Stomach (tissue), 9 donors: ENCODE results near the gene NCOA1. TPM values are rescaled to one million over a fixed set of nuclear protein-coding genes. Genes with fewer than 3 reads are reported as not detected.
A peak's percentile ranks its signal among the peaks of the same experiment; 100 is the strongest.

Experiments used
- DNase-seq, 2 donors: peaks; one replicate each; pipeline versions ENCODE4 v3.0.0 to v3.0.0-alpha.2; 2013 to 2019
- H3K27ac ChIP-seq, 5 donors: fragments of 200-600 bp in 4 of 5; sonication (generic) in 4 of 5; one replicate each; pipeline ENCODE4 v1.5.1; 2013 to 2019; ENCODE audit warnings: mild to moderate bottlenecking in 1 of 5, moderate library complexity in 1 of 5
- H3K27me3 ChIP-seq, 3 donors: fragments of 200-600 bp; sonication (generic); one replicate each; pipeline ENCODE4 v1.5.1; 2017 to 2019; ENCODE audit warnings: mixed run types in 1 of 3
- H3K36me3 ChIP-seq, 4 donors: fragments of 200-600 bp; sonication (generic); 1 replicate in 3 of 4; 2 replicates in 1 of 4; pipeline ENCODE4 v1.5.1; 2016 to 2019
- H3K4me1 ChIP-seq, 4 donors: fragments of 200-600 bp; sonication (generic); one replicate each; pipeline ENCODE4 v1.5.1; 2016 to 2019
- H3K4me3 ChIP-seq, 4 donors: fragments of 200-600 bp; sonication (generic) in 3 of 4; one replicate each; pipeline ENCODE4 v1.5.1; 2016 to 2019; ENCODE audit warnings: mild to moderate bottlenecking in 1 of 4
- H3K9me3 ChIP-seq, 4 donors: fragments of 200-600 bp; sonication (generic); one replicate each; pipeline ENCODE4 v1.5.1; 2016 to 2019
- EP300 ChIP-seq: sonication (generic); formaldehyde crosslinking; IDR thresholded peaks from one replicate; pipeline ENCODE4 v1.6.1; 2017; ENCODE audit warnings: antibody characterized with exemption
- POLR2A ChIP-seq, 4 donors: fragments of 450-650 bp; IDR thresholded peaks; one replicate each; pipeline ENCODE4 v1.6.1; 2016; ENCODE audit warnings: antibody characterized with exemption in 4 of 4, control low read depth in 2 of 4, mild to moderate bottlenecking in 1 of 4, moderate library complexity in 1 of 4
- POLR2AphosphoS5 ChIP-seq, 3 donors: sonication (generic); formaldehyde crosslinking; IDR thresholded peaks; one replicate each; pipeline ENCODE4 v1.6.1; 2016; ENCODE audit warnings: antibody characterized with exemption in 3 of 3
- WGBS, 5 donors: extraction: QIAGEN DNeasy Blood & Tissue Kit in 3 of 5; methylation state at CpG; one replicate each; pipeline versions ENCODE4 v1.1.5 to v1.1.7; 2013 to 2018; 5-methylcytosine and 5-hydroxymethylcytosine counted together
- intact Hi-C: fragments of 100-400 bp; cut with DNase I; formaldehyde crosslinking; loops from one replicate; pipeline ENCODE4 v1.15.1; 2023; ENCODE audit warnings: low total_unique reads
- polyA plus RNA-seq, 3 donors: library from polyadenylated mRNA; stranded (reverse); fragments of 200-250 nt; gene quantifications; one replicate each; pipeline ENCODE4 v1.2.3, GENCODE V29; 2013
- total RNA-seq, 5 donors: library from RNA; depleted of rRNA; stranded (reverse); fragments of >200 nt; gene quantifications; one replicate each; pipeline versions ENCODE4 v1.1.0 to v1.2.3, GENCODE V29; 2014 to 2016
- TF ChIP-seq, protein P1 (sequence below), 7 experiments: fragments of 450-650 bp in 4 of 7; fragments of 200-600 bp in 3 of 7; sonication (generic) in 3 of 7; IDR thresholded peaks; one replicate each; pipeline ENCODE4 v1.5.1; 2016 to 2019; ENCODE audit warnings: antibody characterized with exemption in 7 of 7, control low read depth in 2 of 7, mild to moderate bottlenecking in 1 of 7
- donor health status: healthy with polysubstance abuse.
- donor health status: Bipolar disorder and iron deficiency.
- donor health status: healthy.

NCOA1 gene
- total and polyA plus RNA-seq, 8 donors: 7.3 to 223 (median 34.8) TPM

DNA sequence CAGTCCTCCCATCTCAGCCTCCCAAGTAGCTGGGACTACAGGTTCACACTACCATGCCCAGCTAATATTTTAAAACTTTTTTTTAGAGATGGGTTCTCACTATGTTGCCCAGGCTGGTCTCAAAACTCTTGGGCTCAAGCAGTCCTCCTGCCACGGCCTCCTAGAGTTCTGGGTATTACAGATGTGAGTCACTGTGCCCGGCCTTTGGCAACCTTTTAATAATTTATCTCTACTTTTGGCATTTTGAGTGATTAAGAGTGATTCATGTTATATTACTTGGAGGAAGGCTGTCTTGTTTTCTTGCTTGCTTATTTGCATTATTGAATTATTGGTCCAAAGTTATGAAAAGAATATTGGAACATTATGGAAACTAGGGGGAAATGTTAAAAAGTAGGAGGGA lies 24.3 kb downstream of the NCOA1 start:
- WGBS, 5 donors: 35 to 52% (median 46%) methylated on average over 2 of the region's 2 CpGs
- no peak for TF ChIP-seq EP300
- no peak for TF ChIP-seq POLR2A (IDR thresholded peaks at IDR 0.05)
- TF ChIP-seq, protein P1, sequence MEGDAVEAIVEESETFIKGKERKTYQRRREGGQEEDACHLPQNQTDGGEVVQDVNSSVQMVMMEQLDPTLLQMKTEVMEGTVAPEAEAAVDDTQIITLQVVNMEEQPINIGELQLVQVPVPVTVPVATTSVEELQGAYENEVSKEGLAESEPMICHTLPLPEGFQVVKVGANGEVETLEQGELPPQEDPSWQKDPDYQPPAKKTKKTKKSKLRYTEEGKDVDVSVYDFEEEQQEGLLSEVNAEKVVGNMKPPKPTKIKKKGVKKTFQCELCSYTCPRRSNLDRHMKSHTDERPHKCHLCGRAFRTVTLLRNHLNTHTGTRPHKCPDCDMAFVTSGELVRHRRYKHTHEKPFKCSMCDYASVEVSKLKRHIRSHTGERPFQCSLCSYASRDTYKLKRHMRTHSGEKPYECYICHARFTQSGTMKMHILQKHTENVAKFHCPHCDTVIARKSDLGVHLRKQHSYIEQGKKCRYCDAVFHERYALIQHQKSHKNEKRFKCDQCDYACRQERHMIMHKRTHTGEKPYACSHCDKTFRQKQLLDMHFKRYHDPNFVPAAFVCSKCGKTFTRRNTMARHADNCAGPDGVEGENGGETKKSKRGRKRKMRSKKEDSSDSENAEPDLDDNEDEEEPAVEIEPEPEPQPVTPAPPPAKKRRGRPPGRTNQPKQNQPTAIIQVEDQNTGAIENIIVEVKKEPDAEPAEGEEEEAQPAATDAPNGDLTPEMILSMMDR (IDR thresholded peaks at IDR 0.05): no peak
- TF ChIP-seq POLR2AphosphoS5 (IDR thresholded peaks at IDR 0.05): no peak
- Histone ChIP-seq H3K9me3 (no peaks in the 10 kb centered on the region), H3K27ac (no peak overlapping the region), H3K27me3 (no peaks in the 10 kb centered on the region), H3K4me3 (no peak overlapping the region), H3K36me3 (no peaks in the 10 kb centered on the region), H3K4me1 (peaks cover 4 to 57% (median 36%) of the 10 kb centered on the region in 4 donors)
- intact Hi-C loops: no loop called here
- DNase-seq: no peak

DNA sequence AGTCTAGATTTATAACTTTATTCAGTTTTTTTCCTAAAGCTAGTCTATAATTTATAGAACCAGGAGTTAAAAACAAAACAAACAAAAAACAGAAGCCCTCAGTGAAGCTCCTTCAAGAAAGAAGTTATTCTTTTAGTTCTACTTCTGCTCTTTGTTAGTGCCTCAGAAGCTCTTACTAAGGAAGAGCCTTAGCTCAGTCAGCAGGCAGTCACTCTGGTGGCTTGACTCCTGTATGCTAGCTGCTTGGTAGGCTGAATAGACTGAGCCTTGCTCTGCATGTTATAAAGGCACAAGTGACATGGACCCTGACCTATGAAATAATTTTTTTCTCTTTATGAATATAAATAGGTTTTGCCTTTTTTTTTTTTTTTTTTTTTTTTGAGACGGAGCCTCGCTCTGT lies 24.8 kb downstream of the NCOA1 start:
- no peaks in the 10 kb centered on the region for H3K27me3 ChIP-seq
- H3K9me3 ChIP-seq: no peaks in the 10 kb centered on the region
- WGBS, 5 donors: 96 to 100% methylated on average over 2 of the region's 2 CpGs; no CpG with 5 or more reads in 3 of the 5 donors
- no peak overlapping the region for H3K4me3 ChIP-seq
- no peak for DNase-seq
- intact Hi-C loops: no loop called here
- TF ChIP-seq, protein P1 (IDR thresholded peaks at IDR 0.05): no peak
- TF ChIP-seq EP300: no peak
- no peak for TF ChIP-seq POLR2A (IDR thresholded peaks at IDR 0.05)
- no peak for TF ChIP-seq POLR2AphosphoS5 (IDR thresholded peaks at IDR 0.05)
- no peak overlapping the region for H3K27ac ChIP-seq
- no peaks in the 10 kb centered on the region for H3K36me3 ChIP-seq
- H3K4me1 ChIP-seq: peaks cover 4 to 61% (median 36%) of the 10 kb centered on the region in 4 donors

DNA sequence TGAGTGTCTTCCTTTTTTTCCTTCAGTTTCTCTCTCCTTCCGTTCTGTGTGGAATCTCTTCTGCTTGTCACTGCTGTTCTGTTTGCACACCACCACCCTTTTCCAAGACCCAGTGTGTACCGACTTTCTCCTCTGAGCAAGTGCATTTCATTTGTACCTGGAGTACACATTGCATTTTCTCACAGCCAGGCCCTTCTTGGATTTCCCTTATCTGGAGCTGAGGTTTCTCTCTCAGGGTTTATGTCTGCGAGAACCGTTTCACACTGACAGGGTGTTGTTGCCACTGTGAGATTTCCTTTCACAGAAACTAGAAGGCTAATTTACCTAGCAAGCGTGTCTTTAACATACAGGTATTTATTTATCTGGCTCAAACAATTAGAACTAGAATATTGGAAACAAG lies 26.2 kb downstream of the NCOA1 start:
- H3K36me3 ChIP-seq: no peaks in the 10 kb centered on the region
- H3K4me1 ChIP-seq: peaks cover 4 to 60% (median 34%) of the 10 kb centered on the region in 4 donors
- H3K27me3 ChIP-seq: no peaks in the 10 kb centered on the region
- intact Hi-C loops: no loop called here
- TF ChIP-seq EP300 (no peak), POLR2AphosphoS5 (IDR thresholded peaks at IDR 0.05) (no peak), POLR2A (IDR thresholded peaks at IDR 0.05) (no peak)
- TF ChIP-seq, protein P1 (IDR thresholded peaks at IDR 0.05): no peak
- DNase-seq: peak in 1 of 2 donors; percentile 43
- H3K4me3 ChIP-seq: no peak overlapping the region
- H3K27ac ChIP-seq: no peak overlapping the region
- WGBS, 5 donors: 17 to 48% (median 35%) methylated on average over 5 of the region's 5 CpGs
- no peaks in the 10 kb centered on the region for H3K9me3 ChIP-seq

- no peak for DNase-seq
- intact Hi-C loops: no loop called here
- WGBS, 5 donors: 71 to 85% (median 81%) methylated on average over 1 of the region's 1 CpG
- H3K4me1 ChIP-seq: peaks cover 2 to 41% (median 23%) of the 10 kb centered on the region in 4 donors
- no peaks in the 10 kb centered on the region for H3K9me3 ChIP-seq
- H3K36me3 ChIP-seq: peaks cover 0 to 3% (median 0%) of the 10 kb centered on the region in 4 donors
- TF ChIP-seq, protein P1 (IDR thresholded peaks at IDR 0.05): no peak
- H3K27me3 ChIP-seq: no peaks in the 10 kb centered on the region
- H3K27ac ChIP-seq: no peak overlapping the region
- H3K4me3 ChIP-seq: no peak overlapping the region
These were observed 29.1 kb downstream of the NCOA1 start for GRCh38 chr2:24520175-24520574.
